ENCODE measurements around the gene SAE1. TPM values are rescaled to one million over a fixed set of nuclear protein-coding genes. Genes with fewer than 3 reads are reported as not detected.

SAE1 gene
- total RNA-seq, 4 donors from 2014 or later = 36.5 to 50.7 (median 49.2) TPM

DNA sequence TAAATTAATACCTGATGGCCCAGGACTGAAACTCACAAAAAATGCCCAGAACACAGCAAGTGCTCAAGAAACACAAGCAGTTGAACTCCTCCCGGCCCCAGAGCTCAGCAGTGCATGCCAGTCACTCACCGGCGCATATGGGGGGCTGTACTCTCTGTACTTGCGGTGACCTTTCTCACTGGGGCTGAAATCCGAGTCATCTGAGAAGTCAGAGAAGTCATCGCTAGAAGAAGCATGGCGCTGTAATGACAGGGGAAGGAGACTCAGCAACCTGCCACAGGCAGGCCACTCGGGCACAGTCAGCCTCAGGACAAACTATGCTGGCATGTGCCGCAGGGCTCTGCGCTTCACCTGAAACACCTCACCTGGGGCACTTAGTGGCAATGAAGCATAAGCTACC is 36.8 kb upstream of the SAE1 start:
- DNase-seq (ENCODE audit: low spot score) (no peak), ATAC-seq (ENCODE audit: low FRiP score) (no peak)
- TF ChIP-seq, protein P1, sequence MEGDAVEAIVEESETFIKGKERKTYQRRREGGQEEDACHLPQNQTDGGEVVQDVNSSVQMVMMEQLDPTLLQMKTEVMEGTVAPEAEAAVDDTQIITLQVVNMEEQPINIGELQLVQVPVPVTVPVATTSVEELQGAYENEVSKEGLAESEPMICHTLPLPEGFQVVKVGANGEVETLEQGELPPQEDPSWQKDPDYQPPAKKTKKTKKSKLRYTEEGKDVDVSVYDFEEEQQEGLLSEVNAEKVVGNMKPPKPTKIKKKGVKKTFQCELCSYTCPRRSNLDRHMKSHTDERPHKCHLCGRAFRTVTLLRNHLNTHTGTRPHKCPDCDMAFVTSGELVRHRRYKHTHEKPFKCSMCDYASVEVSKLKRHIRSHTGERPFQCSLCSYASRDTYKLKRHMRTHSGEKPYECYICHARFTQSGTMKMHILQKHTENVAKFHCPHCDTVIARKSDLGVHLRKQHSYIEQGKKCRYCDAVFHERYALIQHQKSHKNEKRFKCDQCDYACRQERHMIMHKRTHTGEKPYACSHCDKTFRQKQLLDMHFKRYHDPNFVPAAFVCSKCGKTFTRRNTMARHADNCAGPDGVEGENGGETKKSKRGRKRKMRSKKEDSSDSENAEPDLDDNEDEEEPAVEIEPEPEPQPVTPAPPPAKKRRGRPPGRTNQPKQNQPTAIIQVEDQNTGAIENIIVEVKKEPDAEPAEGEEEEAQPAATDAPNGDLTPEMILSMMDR (IDR thresholded peaks at IDR 0.05) = no peak

DNA sequence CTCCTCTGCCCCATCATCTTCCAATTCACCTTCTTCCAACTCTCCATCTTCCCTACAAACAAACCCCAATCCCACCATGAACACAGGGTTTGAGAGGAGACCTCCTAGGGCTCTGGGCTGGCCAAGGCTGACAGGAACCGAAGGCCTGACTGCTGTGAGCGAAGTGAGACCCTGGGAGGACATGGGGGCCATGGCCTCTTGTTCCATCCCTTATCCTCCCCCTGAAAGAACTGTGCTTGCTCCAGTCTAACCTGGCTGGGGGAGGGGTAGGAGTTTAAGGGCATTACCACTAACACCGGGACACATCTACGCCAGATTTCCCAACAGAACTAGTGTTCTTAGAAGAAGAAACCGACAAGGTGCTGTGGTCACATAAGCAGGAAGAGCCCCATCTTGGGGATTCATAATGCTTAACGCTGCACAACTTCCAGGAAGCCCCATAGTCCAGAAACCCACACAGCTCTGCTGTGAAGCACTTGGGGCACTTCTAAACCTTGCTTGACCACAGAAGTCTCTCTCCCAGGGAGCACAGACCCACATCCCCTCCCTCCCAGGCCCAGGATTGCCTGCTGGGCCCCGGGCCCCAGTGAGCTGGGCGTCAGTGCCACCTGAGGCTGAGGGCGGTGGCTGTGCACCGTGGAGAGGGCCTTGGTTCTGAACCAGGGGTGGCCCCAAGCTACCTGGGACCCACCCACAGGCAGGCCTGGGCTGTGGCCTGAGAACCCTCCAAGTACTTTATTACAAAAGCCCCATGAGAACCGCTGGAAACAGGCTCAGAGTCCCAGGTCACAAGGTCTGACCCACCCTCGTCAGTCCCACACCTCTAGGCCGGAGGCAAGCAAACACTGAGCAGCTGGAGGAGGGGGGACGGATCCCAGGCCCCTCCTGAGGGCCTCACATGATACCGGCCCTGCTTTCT is 35.8 kb upstream of the SAE1 start:
- TF ChIP-seq, protein P1 (IDR thresholded peaks at IDR 0.05) = no peak
- peak; percentile 47 for ATAC-seq (ENCODE audit: low FRiP score)
- DNase-seq (ENCODE audit: low spot score) = no peak

DNA sequence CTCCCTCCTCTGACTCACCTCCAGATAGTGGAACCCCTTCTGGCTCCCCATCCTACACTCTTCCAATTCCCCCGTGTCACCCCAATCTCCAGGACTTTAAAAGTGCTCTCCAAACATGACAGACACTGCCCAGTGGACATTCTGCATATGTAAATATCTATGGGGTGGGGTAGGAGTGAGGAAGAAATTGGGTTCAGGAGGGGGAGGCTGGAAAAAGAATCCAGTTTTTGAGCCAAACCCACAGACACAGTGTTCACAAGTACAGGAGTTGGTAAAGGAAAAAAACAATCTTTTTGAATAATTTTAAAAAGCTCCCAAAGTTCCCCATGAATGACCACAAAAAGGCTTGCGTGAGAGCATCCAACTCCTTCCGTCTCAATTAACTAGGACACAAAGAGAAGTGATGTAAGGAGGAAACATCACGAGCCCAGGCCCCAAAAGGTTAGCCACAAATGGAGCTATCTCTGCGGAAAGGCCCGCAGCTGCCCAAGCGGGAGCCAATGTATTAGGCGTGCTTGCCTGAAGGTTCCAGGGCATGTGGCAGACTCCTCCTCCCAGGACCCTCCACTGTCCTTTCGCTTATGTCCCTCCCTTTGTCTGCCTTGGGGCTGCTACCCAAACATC is 35.0 kb upstream of the SAE1 start:
- DNase-seq (ENCODE audit: low spot score) (no peak), ATAC-seq (ENCODE audit: low FRiP score) (no peak)
- TF ChIP-seq, protein P1 (IDR thresholded peaks at IDR 0.05) = no peak

DNA sequence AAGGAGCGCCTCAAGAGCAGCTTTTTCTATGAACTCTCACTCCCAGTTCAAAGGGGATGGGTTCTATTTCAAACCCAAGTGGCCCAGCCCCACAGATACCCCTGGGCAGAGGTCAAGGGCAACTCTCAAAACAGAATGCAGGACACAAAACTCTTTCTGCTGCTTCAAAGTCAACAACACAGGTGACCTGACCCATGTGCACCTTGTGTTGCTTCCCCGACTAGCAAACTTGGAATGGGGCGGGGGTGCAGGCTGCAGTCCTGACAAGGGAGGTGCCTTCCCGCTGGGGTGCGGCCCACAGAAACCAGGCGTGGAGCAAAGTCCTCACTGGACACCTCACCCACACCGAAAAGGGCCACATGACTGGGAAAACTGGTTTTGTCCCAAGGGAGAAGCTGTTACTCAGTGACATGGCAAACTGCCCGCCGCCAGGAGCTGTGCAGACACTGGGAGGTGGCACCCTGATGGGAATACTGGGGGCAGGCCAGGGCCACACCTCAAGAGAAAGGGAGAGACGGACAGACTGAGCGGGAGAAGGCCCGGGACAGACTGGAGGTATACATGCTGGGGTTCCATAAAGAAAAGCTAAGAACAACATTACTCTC is 34.4 kb upstream of the SAE1 start:
- ATAC-seq (ENCODE audit: low FRiP score) (no peak), DNase-seq (ENCODE audit: low spot score) (no peak)
- TF ChIP-seq, protein P1 (IDR thresholded peaks at IDR 0.05) = no peak

DNA sequence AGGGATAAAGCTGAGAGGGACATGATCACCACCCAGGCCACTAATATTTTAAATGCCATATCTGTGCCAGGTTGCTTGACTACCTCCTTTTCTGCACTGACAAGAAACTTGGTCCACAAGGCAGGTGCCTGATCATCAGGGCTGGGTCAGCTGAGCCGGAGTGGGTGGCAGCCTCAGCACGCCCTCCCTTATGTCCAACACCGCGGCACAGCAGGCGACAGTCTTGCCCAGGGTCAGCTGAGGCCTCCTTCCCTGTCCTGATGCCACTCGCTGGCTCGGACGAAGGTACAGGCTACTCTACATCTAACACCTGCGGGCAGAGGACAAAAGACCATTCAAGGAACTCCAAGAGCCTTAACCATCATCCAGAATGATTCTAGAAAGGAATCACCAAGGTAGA is 33.9 kb upstream of the SAE1 start:
- DNase-seq (ENCODE audit: low spot score) = no peak
- ATAC-seq (ENCODE audit: low FRiP score) = no peak
- TF ChIP-seq, protein P1 (IDR thresholded peaks at IDR 0.05) = no peak

DNA sequence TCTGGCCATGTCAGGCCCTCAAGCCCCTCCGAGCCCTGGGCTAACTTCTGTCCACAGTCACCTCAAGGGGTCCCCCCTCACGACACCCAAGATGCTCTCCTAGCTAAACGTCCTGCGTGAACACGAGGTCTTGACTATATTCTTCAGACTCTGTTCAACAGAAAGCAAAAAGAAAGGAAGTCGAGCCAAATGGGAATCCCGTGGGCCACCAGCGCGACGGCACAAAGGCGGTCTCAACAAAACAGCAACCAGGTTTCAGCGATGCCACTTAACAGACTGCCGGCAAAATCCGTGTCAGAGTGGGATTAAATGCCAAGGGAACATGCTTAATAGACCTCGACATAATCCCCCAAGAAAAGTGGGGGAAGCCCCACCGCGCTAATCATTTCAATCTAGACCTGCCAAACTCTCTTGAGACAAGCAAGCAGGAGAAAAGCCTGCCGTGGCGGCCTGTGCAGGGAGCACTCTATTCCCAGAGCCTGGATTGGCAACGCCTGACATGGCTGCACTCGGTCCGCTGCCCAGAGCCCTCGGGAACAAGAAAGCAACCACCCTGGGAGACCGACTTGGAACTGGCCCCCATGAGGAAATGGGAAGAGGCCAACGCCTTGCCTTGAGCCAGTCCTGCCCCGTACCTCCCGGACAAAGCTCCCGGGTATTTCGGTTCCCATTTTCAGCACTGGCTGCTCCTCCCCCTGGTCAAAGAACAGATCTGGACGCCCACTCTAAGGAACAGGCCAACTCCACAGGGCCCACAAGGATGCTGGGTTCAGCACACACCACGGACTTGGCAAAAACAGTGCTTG is 33.0 kb upstream of the SAE1 start:
- TF ChIP-seq, protein P1 (IDR thresholded peaks at IDR 0.05) = no peak
- ATAC-seq (ENCODE audit: low FRiP score) (no peak), DNase-seq (ENCODE audit: low spot score) (no peak)
